ENCODE results near the gene TLE3. TPM values are rescaled to one million over a fixed set of nuclear protein-coding genes. Genes with fewer than 3 reads are reported as not detected.

TLE3 gene
- total and polyA plus RNA-seq, 2 experiments from 2014 or later, result 21.2 to 45.9 TPM

- no peaks in the 10 kb centered on the region for H3K4me1 ChIP-seq (ENCODE audit: insufficient read depth)
- H3K9me2 ChIP-seq (replicated peaks; ENCODE audit: insufficient read depth), result no peaks in the 10 kb centered on the region
- DNase-seq (ENCODE audit: low spot score), result no peak
- no peaks in the 10 kb centered on the region for H3K36me3 ChIP-seq (replicated peaks; ENCODE audit: insufficient read depth, low read depth)
- H3K27me3 ChIP-seq, result peaks cover 6% of the 10 kb centered on the region
- no peak overlapping the region for H3K4me3 ChIP-seq
- H3K79me2 ChIP-seq, result no peaks in the 10 kb centered on the region
- TF ChIP-seq CTCF (IDR thresholded peaks at IDR 0.05; ENCODE audit: poor library complexity) (no peak), EZH2phosphoT487 (IDR thresholded peaks at IDR 0.05; ENCODE audit: low read depth, severe bottlenecking, unreplicated experiment) (no peak), EZH2 (IDR thresholded peaks at IDR 0.05; ENCODE audit: borderline replicate concordance) (no peak)
- no peak overlapping the region for H3K27ac ChIP-seq
- no peak overlapping the region for H2AFZ ChIP-seq
- 72% methylated on average over 3 of the region's 3 CpGs for WGBS (ENCODE audit: low lambda C conversion rate, missing lambda C conversion rate)
- no peaks in the 10 kb centered on the region for H3K9me3 ChIP-seq (ENCODE audit: low read depth)
- no peak overlapping the region for H3K4me2 ChIP-seq
- H4K20me1 ChIP-seq (ENCODE audit: insufficient read depth, poor library complexity, severe bottlenecking), result no peaks in the 10 kb centered on the region
Measured at GRCh38 chr15:70008697-70009290, 88.9 kb downstream of the TLE3 start.

- H3K27me3 ChIP-seq, result peaks cover 6% of the 10 kb centered on the region
- WGBS (ENCODE audit: low lambda C conversion rate, missing lambda C conversion rate), result 89% methylated on average over 9 of the region's 12 CpGs
Measured at GRCh38 chr15:70006259-70007147, 91.2 kb downstream of the TLE3 start.

GRCh38 chr15:70004826-70005225 is 92.9 kb downstream of the TLE3 start:
- no peak overlapping the region for H3K4me2 ChIP-seq
- H4K20me1 ChIP-seq (ENCODE audit: insufficient read depth, poor library complexity, severe bottlenecking), result no peaks in the 10 kb centered on the region
- no peaks in the 10 kb centered on the region for H3K9me3 ChIP-seq (ENCODE audit: low read depth)
- no peaks in the 10 kb centered on the region for H3K79me2 ChIP-seq
- no peak overlapping the region for H2AFZ ChIP-seq
- no peak overlapping the region for H3K4me3 ChIP-seq
- H3K4me1 ChIP-seq (ENCODE audit: insufficient read depth), result no peaks in the 10 kb centered on the region
- no peaks in the 10 kb centered on the region for H3K36me3 ChIP-seq (replicated peaks; ENCODE audit: insufficient read depth, low read depth)
- WGBS (ENCODE audit: low lambda C conversion rate, missing lambda C conversion rate), result 100% methylated on average over 3 of the region's 3 CpGs
- H3K9me2 ChIP-seq (replicated peaks; ENCODE audit: insufficient read depth), result no peaks in the 10 kb centered on the region
- H3K27me3 ChIP-seq, result peaks cover 6% of the 10 kb centered on the region
- no peak overlapping the region for H3K27ac ChIP-seq
- no peak for DNase-seq (ENCODE audit: low spot score)
- TF ChIP-seq EZH2phosphoT487 (IDR thresholded peaks at IDR 0.05; ENCODE audit: low read depth, severe bottlenecking, unreplicated experiment) (no peak), CTCF (IDR thresholded peaks at IDR 0.05; ENCODE audit: poor library complexity) (no peak), EZH2 (IDR thresholded peaks at IDR 0.05; ENCODE audit: borderline replicate concordance) (no peak)

More at GRCh38 chr15:70006259-70007147, 91.2 kb downstream of the TLE3 start:
- no peaks in the 10 kb centered on the region for H4K20me1 ChIP-seq (ENCODE audit: insufficient read depth, poor library complexity, severe bottlenecking)
- H3K9me3 ChIP-seq (ENCODE audit: low read depth), result no peaks in the 10 kb centered on the region
- H3K27ac ChIP-seq, result no peak overlapping the region
- H3K4me3 ChIP-seq, result no peak overlapping the region
- no peaks in the 10 kb centered on the region for H3K79me2 ChIP-seq
- no peaks in the 10 kb centered on the region for H3K36me3 ChIP-seq (replicated peaks; ENCODE audit: insufficient read depth, low read depth)
- no peak for TF ChIP-seq EZH2 (IDR thresholded peaks at IDR 0.05; ENCODE audit: borderline replicate concordance)
- no peak for TF ChIP-seq CTCF (IDR thresholded peaks at IDR 0.05; ENCODE audit: poor library complexity)
- TF ChIP-seq EZH2phosphoT487 (IDR thresholded peaks at IDR 0.05; ENCODE audit: low read depth, severe bottlenecking, unreplicated experiment), result no peak
- H3K4me1 ChIP-seq (ENCODE audit: insufficient read depth), result no peaks in the 10 kb centered on the region
- H2AFZ ChIP-seq, result no peak overlapping the region
- no peak overlapping the region for H3K4me2 ChIP-seq
- no peaks in the 10 kb centered on the region for H3K9me2 ChIP-seq (replicated peaks; ENCODE audit: insufficient read depth)
- DNase-seq (ENCODE audit: low spot score), result no peak

Data from hepatocyte (in vitro differentiated cells).